ENCODE results near the gene FPGS. TPM values are rescaled to one million over a fixed set of nuclear protein-coding genes. Genes with fewer than 3 reads are reported as not detected.
A peak's percentile ranks its signal among the peaks of the same experiment; 100 is the strongest.
"Not testable (repeated sequence)": the region's sequence is repeated elsewhere in the genome, so short reads cannot be mapped to it uniquely, and the experiment has no call there.

The FPGS gene
- polyA plus RNA-seq, 5 donors: 32.2 to 58.3 (median 44.3) TPM

DNA sequence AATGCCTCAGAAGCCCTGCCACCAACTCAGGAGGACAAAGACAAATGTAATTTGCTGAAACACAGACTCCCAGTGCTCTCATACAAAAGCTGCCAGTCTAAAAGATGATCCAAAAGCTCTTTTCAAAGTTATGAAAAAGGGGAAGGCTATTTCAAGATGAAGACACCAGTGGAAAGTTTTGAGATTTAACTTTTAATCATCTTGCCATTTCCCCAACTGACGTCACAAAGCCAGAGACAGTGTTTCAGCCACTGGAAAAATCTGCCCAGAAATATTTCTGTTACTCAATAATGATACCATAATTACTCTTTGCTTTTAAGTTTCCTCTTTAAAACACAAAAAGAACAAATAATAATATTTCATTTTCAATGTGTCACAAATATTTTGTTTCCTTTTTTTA, 30.9 kb downstream of the FPGS start:
- no peak for DNase-seq

DNA sequence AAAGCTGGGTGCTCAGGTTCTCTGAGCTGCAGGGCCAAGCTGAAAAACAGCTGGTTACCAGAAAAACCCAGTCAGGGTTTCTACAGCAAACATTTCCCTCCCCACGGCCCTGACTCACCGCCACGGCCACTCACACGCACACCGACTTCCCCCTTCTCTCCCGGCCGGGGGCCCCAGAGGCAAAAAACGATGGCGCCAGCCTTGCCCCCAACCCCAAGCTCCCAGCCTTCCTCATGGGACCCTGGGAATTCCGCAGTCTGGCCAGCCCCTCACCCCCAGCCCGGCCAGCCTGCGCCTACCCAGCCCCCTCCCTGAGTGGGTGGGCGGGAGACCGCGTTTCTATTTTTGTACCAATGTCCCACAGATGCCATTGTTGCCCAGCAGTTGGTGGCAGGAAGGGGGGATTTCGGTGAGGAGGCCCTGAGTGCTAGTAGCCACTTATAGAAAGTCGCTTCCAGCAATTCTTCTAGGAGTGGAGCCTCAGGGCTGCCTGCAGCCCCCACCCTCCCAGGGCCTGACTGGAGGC, 33.4 kb downstream of the FPGS start:
- no peak for DNase-seq

DNA sequence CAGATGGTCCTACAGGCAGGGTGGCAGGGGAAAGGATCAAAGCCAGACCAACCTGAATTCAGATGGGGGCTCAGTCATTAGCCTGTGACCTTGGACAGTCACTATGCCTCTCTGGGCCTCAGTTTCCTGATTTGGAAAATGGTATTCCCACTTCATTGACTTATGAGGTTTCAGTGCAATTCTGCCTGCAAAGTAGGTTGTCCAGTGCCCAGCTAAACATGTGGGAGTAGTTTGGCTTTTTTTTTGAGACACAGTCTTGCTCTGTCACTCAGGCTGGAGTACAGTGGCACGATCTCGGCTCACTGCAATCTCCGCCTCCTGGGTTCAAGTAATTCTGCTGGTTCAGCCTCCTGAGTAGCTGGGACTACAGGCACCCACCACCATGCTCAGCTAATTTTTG, 33.9 kb downstream of the FPGS start:
- DNase-seq: not testable (repeated sequence)

- DNase-seq: no peak
These were observed 34.7 kb downstream of the FPGS start for GRCh38 chr9:127837346-127837745.

- DNase-seq: no peak
These were observed 35.8 kb downstream of the FPGS start for GRCh38 chr9:127838375-127839078.

DNA sequence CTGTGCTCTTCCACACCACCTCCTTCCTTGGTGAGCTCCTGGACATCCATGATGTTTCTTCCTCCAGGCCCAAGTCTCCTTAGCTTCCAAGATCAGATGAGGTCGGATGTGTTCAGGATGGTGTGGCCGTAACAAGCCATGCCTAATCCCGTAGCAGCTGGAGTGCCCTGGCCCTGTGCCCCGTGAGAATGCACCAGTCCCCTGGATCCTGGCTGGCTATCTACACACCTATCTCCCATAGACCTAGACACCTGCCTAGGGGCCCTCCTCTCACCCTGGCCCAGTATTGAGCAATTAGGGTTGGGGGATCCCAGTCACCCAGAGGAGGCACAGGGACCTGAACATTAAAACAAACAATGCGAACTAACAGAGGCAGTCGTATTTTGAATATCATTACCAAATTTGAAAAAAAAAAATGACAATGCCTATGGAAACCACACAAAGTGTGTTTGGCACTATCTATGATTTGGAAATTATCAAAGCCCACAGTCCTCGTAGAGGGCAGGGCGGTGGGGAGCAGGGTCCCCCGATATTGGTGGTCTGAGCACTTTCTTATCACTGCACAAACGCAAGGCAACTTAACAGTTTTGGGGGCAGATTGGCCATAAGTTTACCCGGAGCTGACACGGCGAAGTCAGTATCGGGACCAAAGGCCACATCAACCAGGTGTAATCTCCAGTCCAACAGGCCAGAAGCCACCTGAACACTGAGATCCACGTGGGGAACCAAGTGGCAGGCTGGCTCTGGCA, 38.6 kb downstream of the FPGS start:
- DNase-seq: no peak

- no peak for DNase-seq
These were observed 42.2 kb downstream of the FPGS start for GRCh38 chr9:127844821-127845359.

DNA sequence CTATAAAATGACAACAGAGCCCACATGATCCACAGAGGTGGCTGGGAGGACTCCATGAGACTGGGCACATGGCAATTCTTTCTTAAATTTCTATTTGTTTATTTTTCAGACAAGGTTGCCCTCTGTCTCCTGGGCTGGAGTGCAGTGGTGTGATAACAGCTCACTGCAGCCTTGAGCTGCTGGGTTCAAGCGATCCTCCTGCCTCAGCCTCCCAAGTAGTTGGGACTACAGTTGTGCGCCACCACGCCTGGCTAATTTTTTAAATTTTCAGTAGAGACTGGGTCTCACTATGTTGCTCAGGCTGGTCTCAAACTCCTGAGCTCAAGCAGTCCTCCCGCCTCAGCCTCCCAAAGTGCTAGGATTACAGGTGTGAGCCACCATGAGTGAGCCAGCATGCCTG, 42.9 kb downstream of the FPGS start:
- DNase-seq: not testable (repeated sequence)

DNA sequence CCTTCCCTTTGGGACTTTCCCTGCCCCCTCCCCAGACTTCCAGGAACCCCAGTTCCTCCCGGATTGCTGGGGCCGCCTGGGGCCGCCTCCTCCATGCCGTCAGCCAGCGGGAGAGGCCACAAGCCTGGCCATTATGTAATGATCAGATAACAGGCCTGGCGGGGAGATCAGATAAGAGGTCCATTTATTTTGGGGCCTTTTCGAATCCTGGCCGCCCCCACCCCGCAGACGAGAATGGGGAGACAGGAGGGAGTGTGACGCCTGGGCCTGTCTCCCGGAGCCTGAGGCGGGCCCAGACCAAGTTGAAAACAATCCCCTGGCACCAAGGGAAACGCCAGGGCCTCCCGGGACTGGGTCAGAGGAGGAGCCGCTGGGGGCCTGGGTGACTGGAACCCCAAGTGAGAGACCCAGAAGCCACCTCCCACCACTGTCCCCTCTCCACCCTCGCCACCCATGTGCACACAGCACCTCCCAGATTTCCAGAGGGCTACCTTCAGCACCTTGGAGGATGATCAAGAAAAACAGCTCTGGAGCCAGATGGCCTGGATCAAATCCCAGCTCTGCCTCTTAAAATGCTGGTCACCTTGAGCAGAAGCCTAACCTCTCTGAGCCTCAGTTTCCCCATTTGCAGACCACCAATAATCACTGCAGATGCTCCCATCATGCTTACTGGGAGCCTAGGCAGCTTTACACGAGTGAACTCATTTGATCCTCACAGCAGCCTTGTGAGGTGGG, 43.9 kb downstream of the FPGS start:
- DNase-seq: no peak

- DNase-seq: no peak
These were observed 44.5 kb downstream of the FPGS start for GRCh38 chr9:127847178-127847510.

- no peak for DNase-seq
These were observed 45.4 kb downstream of the FPGS start for GRCh38 chr9:127847833-127848755.

- DNase-seq: no peak
These were observed 46.2 kb downstream of the FPGS start for GRCh38 chr9:127848756-127849504.

DNA sequence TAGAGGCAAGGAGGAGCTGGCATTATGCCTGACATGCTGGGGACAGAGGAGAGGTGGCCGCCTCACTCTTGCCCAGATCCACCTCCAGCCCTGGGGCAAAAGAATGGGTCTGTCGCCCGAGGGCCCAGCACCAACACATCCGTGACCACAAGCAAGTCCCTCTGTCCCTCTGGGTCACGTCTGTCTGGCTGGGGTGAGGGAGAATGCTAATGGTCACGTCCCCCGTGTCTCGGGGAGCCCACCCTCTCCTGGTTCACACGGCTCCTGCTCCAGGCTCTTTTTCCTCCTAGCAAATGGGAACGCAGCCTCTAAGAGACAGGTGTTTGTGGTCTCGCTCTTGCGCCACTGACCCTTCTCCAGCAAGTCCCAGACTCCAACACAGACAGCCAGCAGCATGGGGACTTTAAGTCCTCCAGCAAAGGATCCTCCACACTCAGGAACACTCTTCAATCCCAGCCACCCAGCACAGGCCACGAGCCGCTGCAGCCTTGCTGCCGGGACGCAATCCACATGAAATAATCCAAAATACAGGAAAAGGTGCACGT, 47.7 kb downstream of the FPGS start:
- no peak for DNase-seq

- DNase-seq: no peak
These were observed 50.1 kb downstream of the FPGS start for GRCh38 chr9:127852829-127853228.

GRCh38 chr9:127853312-127854183, 50.9 kb downstream of the FPGS start:
- DNase-seq: no peak

GRCh38 chr9:127854184-127854806, 51.6 kb downstream of the FPGS start, which contains the start of gene ENG:
ENG (minus strand) TSS chr9:127854658; CDS start chr9:127854355, 303 bp downstream.
- peak in 1 of 2 donors; percentile 70 for DNase-seq

- DNase-seq: no peak
These were observed 52.3 kb downstream of the FPGS start for GRCh38 chr9:127854960-127855359.

GRCh38 chr9:127855522-127855921, 52.8 kb downstream of the FPGS start:
- DNase-seq: no peak
